Measurements from ENCODE around the gene BRPF3. TPM values are rescaled to one million over a fixed set of nuclear protein-coding genes. Genes with fewer than 3 reads are reported as not detected.

Gene BRPF3
- total RNA-seq, 1 donor from 2014 or later = 37.8 TPM

DNA sequence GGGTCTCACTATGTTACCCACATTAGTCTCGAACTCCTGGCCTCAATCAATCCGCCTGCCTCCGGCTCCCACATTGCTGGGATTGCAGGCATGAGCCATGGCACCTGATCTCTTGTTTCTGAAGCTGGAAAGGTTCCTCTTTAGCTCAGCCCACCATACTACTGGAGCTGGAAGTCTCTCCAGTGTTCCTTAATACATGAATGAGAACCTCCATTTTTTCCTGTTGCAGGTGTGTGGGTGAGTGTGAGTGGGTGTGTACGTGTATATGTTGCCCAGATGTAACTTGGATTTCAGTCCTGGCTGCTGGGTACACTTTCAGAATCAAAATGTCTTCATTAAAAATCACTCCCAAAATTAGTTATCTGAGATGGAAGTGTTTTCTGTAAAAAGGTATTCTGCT, 84.4 kb downstream of the BRPF3 start:
- ATAC-seq (no peak), DNase-seq (no peak)
- H3K9me3 ChIP-seq = no peaks in the 10 kb centered on the region
- no peak for TF ChIP-seq CTCF (IDR thresholded peaks at IDR 0.05)
- H3K4me3 ChIP-seq = no peak overlapping the region
- intact Hi-C loops (cut with DNase I) = no loop called here
- H3K4me1 ChIP-seq = no peaks in the 10 kb centered on the region
- no peaks in the 10 kb centered on the region for H3K36me3 ChIP-seq
- H3K27ac ChIP-seq = no peak overlapping the region
- peaks cover 12% of the 10 kb centered on the region for H3K27me3 ChIP-seq

Other genes with a start within 250 kb of the BRPF3 start
- 0.52 TPM for gene SLC26A8, start 172.1 kb upstream of the BRPF3 start, total RNA-seq
- 60.6 TPM for gene MAPK14, start 168.9 kb upstream of the BRPF3 start, total RNA-seq
- 71.4 TPM for gene MAPK13, start 66.2 kb upstream of the BRPF3 start, total RNA-seq
- 0.35 TPM for gene PNPLA1, start 73.3 kb downstream of the BRPF3 start, total RNA-seq
- gene BNIP5, start 140.1 kb downstream of the BRPF3 start, total RNA-seq = not detected
- 6.3 TPM for gene ETV7, start 190.9 kb downstream of the BRPF3 start, total RNA-seq
- not detected for gene PXT1, start 246.1 kb downstream of the BRPF3 start, total RNA-seq
- 37.6 TPM for gene KCTD20, start 246.3 kb downstream of the BRPF3 start, total RNA-seq